GM19328 (cell line): ENCODE measurements around the gene RASD2.

Source experiments
- ATAC-seq: cut with Tn5 transposase; IDR thresholded peaks from one replicate; pipeline ENCODE4 v1.9.1; 2021; ENCODE audit warnings: mild to moderate bottlenecking, moderate library complexity; ENCODE audit not compliant: unreplicated experiment

Gene RASD2

GRCh38 chr22:35517769-35518530, 22.7 kb upstream of the RASD2 start:
- ATAC-seq = no peak

- no peak for ATAC-seq
Measured at GRCh38 chr22:35518811-35519210, 21.8 kb upstream of the RASD2 start.

DNA sequence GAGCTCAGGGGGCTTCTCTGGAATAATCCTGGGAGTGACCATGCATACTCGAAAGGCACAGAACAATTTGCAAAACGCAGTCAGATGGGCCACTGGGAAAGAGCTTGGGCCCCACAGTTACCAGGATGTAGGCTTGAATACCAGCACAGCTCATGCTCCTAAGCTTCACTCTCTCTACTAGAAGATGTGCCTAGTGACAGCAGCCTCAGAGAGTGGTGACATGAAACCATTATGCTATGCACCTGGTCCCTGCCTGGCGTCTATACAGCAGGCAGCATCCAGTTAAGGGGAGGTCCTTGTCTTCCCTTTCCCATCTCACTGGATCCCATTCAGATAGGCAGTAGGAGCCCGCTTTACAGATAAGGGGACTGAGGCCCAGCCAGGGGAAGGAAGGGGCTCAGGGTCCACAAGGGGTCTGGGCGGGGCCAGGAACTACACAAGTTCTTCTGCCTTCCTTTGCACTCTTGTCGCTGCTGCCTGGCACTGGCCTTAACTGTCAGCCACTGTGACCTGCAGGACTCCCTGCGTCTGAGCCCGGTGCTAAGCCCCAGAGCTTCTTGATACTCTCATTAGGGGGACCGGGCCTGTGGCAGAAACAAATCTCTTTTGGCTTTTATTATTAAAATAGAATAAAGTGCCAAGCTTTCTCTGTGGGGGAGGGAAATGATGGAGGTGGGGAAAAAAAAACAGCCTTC, 21.2 kb upstream of the RASD2 start:
- ATAC-seq = no peak

DNA sequence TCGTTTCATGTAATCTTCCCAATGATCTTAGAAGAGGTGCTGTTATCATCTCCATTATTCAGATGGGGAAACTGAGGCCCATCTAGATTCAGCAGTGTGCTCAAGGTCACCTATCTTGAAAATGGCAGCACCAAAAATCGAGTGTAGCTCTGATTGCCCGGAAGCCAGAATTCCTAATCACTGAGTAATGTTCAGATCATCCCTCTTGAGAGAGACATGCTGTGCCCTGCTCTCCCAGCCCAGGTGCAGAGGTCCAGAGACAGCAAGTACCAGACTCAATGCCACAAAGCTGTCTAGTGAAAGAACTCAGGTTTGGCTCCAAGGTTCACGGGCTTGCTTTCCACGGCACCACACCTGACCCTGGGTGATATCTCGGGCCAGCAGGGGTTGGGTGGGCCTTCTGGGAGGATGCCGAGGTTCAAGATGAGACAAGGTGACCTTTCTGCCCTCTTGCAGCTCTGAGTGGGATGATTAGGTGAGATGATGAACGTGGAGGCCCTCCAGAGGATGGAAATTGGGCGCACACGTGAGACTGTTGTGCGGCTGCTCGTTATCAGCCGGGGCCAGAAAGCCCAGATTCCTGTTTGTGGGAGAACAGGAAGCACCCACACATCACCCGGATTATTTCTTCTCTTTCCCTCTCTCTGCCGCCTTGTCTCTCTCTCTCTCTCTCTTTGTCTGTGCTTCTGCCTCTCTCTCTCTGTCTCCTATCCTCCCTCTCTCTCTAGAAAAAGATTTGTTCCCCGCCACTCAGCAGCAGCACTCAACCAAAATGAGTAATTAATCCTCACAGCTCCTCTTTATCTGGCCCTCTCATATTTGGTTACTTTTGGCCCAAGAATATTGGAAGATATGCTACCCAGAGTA, 19.0 kb upstream of the RASD2 start:
- ATAC-seq = no peak

DNA sequence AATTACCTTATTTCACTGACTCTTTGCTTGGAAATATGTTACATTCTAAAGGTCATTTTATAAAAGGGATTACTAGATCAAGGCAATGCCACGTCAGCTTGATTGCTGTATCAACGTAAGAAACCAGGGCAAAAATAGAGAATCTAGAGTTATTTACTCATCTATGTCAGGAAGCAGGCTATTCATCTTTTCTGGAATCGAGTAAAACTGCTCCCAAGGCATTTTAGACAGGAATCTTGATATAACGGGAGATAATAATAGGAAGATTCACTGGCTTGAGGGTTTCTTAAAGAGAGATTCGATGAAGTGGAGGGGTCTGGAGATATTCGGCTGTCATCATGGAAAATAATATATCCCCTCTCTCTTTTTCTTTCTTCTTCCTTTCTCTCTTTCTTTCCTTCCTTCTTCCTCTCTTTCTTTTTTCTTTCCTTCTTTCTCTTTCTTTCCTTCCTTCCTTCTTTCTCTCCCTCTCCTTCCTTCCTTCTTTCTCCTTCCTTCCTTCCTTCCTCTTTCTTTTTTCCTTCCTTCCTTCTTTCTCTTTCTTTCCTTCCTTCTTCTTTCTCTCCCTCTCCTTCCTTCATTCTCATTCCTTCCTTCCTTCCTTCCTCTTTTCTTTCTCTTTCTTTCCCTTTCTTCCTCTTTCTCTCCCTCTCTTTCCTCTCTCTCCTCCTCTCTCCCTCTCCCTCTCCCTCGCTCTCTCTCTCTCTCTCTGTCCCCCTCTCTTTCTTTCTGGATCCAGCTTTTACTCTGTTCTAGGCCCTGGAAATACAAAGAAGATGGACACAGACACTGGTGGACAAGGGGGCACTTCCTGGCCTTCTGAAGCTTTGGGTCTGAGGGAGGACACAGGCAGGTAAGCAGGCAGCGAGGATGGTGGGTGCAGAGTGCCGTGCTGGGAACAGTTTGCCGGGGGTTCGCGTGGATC, 18.1 kb upstream of the RASD2 start:
- no peak for ATAC-seq

DNA sequence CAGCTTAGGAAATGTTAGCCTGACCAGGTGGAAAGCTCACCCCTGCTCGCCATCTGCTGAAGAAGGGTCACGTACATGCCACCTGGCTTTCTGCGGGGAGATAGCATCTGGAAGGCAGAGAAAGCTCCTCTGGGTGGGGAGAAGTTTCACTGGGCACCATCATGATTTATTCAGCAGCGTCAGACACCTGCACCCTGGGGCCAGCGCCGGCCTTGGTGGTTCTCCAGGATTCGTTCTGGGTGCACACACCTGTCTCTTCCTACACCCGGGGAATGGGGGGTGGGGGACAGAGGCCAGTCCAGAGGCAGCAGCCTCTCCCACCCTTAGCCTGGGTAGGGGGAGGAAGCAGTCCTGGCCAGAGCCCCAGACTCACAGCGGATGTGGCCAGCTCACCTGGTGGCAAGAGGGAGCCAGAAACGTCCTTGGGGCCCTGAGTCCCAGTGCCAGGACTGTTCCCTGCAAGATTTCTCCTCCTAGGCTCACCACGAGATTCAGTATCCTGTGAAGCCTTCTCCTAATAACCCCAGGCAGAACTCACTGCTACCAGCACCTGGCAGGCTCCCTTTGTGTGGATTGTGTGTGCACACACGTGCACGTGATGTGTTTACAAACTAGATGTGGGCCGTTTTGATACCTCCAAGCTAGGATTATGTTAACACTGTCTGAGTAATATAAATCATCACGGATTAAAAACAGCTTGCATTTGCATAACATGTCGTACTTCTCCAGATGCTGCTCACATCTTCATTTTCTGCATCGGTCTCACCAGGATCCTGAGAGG, 17.3 kb upstream of the RASD2 start:
- ATAC-seq = no peak

GRCh38 chr22:35524966-35525686, 15.5 kb upstream of the RASD2 start:
- no peak for ATAC-seq

DNA sequence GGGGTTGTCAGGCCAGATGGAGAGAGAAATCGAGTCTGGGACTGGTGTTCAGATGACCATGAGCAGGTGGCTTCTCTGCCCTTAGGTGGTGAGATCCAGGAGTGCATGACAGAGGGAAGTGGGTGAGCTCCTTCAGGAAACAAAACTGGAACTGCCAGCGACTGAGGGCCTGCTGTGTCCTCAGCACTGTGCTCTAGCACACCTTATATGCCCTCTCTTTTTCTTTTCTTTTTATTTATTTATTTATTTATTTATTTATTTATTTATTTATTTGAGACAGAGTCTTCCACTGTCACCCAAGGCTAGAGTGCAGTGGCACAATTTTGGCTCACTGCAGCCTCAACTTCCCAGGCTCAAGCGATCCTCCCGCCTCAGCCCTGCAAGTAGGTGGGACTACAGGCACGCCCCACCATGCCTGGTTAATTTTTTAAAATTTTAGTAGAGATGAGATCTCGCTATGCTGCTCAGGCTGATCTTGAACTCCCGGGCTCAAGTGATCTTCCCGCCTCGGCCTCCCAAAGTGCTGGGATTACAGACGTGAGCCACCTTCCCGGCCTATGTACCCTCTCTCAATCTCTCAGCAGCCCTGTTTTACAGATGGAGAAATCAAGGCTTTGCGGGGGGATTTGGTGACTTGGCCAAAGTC, 14.8 kb upstream of the RASD2 start:
- ATAC-seq = no peak

GRCh38 chr22:35526333-35526979, 14.2 kb upstream of the RASD2 start:
- no peak for ATAC-seq

- ATAC-seq = no peak
Measured at GRCh38 chr22:35528927-35529326, 11.7 kb upstream of the RASD2 start.

DNA sequence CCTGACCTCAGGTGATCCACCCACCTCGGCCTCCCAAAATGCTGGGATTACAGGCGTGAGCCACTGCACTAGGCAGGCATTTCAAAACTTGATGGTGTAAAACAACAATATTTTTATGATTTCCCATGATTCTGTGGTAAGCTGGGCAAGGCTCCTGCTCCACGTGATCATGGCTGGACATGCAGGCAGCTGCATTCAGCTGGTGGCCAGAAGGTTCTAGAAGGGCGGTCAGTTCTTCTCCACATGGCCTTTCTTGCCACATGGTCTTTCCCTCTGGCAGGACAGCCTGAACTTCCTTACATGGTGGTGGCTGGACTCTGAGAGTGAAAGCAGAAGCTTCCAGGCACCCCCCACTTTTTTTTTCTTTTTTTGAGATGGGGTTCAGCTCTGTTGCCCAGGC, 9.9 kb upstream of the RASD2 start:
- no peak for ATAC-seq

GRCh38 chr22:35531202-35531601, 9.4 kb upstream of the RASD2 start:
- ATAC-seq = no peak

- no peak for ATAC-seq
Measured at GRCh38 chr22:35531676-35532075, 9.0 kb upstream of the RASD2 start.

GRCh38 chr22:35533365-35534029, 7.1 kb upstream of the RASD2 start:
- no peak for ATAC-seq

DNA sequence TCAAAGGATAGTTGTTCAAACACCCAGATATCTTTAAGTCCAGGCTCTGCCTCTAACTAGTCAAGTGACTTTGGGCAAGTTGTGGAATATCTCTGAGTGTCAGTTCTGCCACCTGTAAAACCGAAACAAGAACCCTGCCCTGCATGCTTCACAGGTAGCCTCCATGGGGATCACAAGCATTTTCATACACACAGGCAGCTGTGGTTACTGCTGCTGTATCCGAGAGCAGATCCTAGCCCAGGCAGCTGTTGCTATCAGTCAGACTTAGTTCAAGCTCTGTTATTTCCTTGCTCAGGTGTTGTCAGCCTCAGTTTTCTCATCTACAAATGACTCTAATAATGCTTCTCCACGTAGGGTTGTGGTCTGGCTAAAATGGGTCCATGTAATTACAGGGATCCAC, 6.5 kb upstream of the RASD2 start:
- ATAC-seq = no peak

DNA sequence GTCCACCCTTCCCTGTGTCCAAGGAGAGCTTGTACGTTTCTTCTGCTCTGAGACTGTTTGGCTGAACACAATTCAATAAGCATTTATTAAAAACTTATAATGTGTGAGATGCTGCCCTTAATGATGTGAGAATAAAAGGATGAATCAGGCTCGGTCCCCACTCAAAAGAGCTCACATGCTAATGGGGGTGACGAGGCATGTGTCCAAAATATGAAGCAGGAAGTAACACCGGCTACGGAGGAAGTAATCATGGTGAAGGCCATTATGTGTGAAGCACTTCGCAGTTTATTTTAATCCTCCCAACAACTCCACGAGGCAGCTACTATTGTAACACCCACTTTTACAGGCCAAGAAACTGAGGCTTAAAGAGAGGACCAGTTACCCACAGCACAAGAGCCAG, 3.4 kb upstream of the RASD2 start:
- no peak for ATAC-seq

DNA sequence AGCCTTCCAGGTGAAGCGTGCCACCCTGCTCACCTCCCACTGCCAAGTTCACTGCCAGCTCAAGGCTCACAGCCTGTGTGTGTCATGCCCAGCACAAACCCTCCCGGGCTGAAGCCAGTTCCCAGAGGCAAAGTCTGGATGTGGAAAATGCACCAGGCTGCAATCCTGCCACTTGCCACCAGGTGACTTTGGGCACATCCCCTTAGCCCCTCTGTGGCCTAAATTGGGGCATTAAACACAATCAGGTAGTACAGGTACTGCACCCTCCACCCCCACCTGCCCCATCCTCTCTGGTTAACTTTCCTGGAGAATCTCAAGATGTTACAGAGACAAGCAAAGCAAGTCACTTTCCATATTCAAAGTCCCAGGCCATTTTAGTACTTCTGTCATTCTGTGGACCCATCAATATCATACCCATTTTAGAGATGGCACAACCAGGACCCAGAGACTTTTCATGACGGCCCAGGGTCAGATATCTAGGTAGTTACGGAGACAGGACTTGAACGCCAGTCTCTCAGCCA, 1.8 kb upstream of the RASD2 start:
- no peak for ATAC-seq
